Measurements from ENCODE around the gene INTS14.

Gene INTS14

DNA sequence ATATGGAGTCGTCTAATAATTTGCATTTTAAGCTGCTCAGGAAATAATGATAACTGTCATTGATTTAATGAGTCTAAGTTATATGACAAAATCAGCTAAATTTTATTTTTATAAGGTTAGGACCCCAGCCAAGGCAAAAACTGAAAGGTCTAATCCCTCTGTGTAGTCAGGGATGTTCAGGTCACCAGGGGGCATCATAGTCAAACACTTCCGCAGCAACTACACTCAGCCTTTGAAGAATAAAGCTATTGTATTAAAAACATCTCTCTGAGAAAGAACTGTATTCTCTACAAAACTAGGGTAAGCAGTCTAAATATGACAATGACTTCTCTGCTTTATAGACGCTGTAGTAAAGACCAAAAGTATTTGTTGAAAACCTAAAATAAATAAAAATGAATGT lies 15.0 kb downstream of the INTS14 start:
- TF ChIP-seq, protein P1, sequence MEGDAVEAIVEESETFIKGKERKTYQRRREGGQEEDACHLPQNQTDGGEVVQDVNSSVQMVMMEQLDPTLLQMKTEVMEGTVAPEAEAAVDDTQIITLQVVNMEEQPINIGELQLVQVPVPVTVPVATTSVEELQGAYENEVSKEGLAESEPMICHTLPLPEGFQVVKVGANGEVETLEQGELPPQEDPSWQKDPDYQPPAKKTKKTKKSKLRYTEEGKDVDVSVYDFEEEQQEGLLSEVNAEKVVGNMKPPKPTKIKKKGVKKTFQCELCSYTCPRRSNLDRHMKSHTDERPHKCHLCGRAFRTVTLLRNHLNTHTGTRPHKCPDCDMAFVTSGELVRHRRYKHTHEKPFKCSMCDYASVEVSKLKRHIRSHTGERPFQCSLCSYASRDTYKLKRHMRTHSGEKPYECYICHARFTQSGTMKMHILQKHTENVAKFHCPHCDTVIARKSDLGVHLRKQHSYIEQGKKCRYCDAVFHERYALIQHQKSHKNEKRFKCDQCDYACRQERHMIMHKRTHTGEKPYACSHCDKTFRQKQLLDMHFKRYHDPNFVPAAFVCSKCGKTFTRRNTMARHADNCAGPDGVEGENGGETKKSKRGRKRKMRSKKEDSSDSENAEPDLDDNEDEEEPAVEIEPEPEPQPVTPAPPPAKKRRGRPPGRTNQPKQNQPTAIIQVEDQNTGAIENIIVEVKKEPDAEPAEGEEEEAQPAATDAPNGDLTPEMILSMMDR (IDR thresholded peaks at IDR 0.05; ENCODE audit: insufficient read depth, low read length, poor library complexity, severe bottlenecking): peak; percentile 38
- TF ChIP-seq EZH2phosphoT487 (conservative IDR thresholded peaks at IDR 0.05; ENCODE audit: low read length): no peak
- H3K4me3 ChIP-seq (ENCODE audit: insufficient read depth, low read length, poor library complexity, severe bottlenecking): no peak overlapping the region

DNA sequence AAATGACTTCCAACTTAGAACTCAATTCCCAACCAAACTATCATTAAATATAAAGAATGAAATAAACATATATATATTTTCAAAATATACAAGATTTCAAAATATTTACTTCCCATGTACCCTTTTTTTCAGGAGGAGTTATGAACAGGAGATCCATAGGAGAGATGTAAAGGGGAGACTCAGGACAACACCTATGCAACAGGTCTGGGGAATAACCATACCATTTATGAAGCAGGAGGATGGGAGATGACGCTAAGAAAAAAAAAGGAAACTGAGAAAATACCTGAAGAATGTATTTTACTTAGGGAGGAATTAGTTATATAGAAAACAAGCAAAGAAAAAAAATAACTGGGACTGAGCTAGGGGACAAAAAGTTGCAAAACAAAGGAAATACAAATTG lies 23.8 kb downstream of the INTS14 start:
- no peak overlapping the region for H3K4me2 ChIP-seq (ENCODE audit: low read depth, low read length, poor library complexity, severe bottlenecking)
- H3K9ac ChIP-seq (ENCODE audit: low read length): no peak overlapping the region
- H3K27ac ChIP-seq (ENCODE audit: low read depth, low read length): no peak overlapping the region
- H3K9me3 ChIP-seq (ENCODE audit: insufficient read depth, low read length): no peaks in the 10 kb centered on the region
- H4K20me1 ChIP-seq (ENCODE audit: low read depth, low read length): no peaks in the 10 kb centered on the region
- no peak for TF ChIP-seq EZH2phosphoT487 (conservative IDR thresholded peaks at IDR 0.05; ENCODE audit: low read length)
- TF ChIP-seq, protein P1 (IDR thresholded peaks at IDR 0.05; ENCODE audit: insufficient read depth, low read length, poor library complexity, severe bottlenecking): no peak
- H3K79me2 ChIP-seq (ENCODE audit: insufficient read depth, low read length): no peaks in the 10 kb centered on the region
- no peaks in the 10 kb centered on the region for H3K9me2 ChIP-seq (replicated peaks; ENCODE audit: insufficient read depth, low read length)
- H3K4me3 ChIP-seq (ENCODE audit: insufficient read depth, low read length, poor library complexity, severe bottlenecking): no peak overlapping the region
- H3K27me3 ChIP-seq (ENCODE audit: low read length): no peaks in the 10 kb centered on the region
- peaks cover 48% of the 10 kb centered on the region; the same call in 1 of the 2 replicates for H3K36me3 ChIP-seq (ENCODE audit: low read length)
- no peak overlapping the region for H2AFZ ChIP-seq (ENCODE audit: low read depth, low read length, severe bottlenecking)
- H3F3A ChIP-seq (ENCODE audit: insufficient read depth): no peaks in the 10 kb centered on the region; the same call in 1 of the 2 replicates

More for the DNA sequence above, 15.0 kb downstream of the INTS14 start:
- Histone ChIP-seq H3K27me3 (ENCODE audit: low read length) (no peaks in the 10 kb centered on the region), H2AFZ (ENCODE audit: low read depth, low read length, severe bottlenecking) (no peak overlapping the region), H3K79me2 (ENCODE audit: insufficient read depth, low read length) (peaks cover 5% of the 10 kb centered on the region; the same call in 1 of the 2 replicates), H3K27ac (ENCODE audit: low read depth, low read length) (no peak overlapping the region), H3K36me3 (ENCODE audit: low read length) (peaks cover 51% of the 10 kb centered on the region), H4K20me1 (ENCODE audit: low read depth, low read length) (no peaks in the 10 kb centered on the region), H3K9me2 (replicated peaks; ENCODE audit: insufficient read depth, low read length) (no peaks in the 10 kb centered on the region), H3K4me2 (ENCODE audit: low read depth, low read length, poor library complexity, severe bottlenecking) (no peak overlapping the region), H3K9me3 (ENCODE audit: insufficient read depth, low read length) (no peaks in the 10 kb centered on the region), H3K9ac (ENCODE audit: low read length) (no peak overlapping the region), H3F3A (ENCODE audit: insufficient read depth) (0 out of 2 replicates have a peak, but pooled peaks cover 9% of the 10 kb centered on the region)

DNA sequence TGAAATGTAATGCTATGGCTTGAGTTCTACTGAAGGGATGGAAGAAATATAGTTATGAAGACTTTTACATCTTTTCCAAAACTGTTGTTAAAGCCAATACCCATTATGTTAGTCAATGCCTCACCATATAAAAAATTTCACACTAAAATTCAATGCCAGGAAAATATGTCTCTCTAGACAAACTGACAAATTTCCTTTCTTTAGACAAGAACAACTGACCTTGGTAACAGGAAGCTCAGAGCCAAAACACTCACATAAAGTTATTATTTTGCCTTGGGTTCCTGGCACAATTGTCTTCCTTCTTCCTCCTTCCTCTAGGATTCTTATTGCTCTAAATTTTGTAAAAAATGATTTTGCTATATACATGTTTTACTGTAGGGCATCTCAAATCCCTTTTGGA lies 26.7 kb downstream of the INTS14 start:
- Histone ChIP-seq H4K20me1 (ENCODE audit: low read depth, low read length) (no peaks in the 10 kb centered on the region), H3K4me3 (ENCODE audit: insufficient read depth, low read length, poor library complexity, severe bottlenecking) (no peak overlapping the region), H3K4me2 (ENCODE audit: low read depth, low read length, poor library complexity, severe bottlenecking) (no peak overlapping the region), H3K79me2 (ENCODE audit: insufficient read depth, low read length) (no peaks in the 10 kb centered on the region), H2AFZ (ENCODE audit: low read depth, low read length, severe bottlenecking) (no peak overlapping the region), H3K36me3 (ENCODE audit: low read length) (peaks cover 31% of the 10 kb centered on the region; the same call in 1 of the 2 replicates), H3K9me2 (replicated peaks; ENCODE audit: insufficient read depth, low read length) (no peaks in the 10 kb centered on the region), H3K9me3 (ENCODE audit: insufficient read depth, low read length) (no peaks in the 10 kb centered on the region), H3F3A (ENCODE audit: insufficient read depth) (no peaks in the 10 kb centered on the region; the same call in 1 of the 2 replicates), H3K27ac (ENCODE audit: low read depth, low read length) (no peak overlapping the region), H3K9ac (ENCODE audit: low read length) (no peak overlapping the region), H3K27me3 (ENCODE audit: low read length) (no peaks in the 10 kb centered on the region)
- TF ChIP-seq, protein P1 (IDR thresholded peaks at IDR 0.05; ENCODE audit: insufficient read depth, low read length, poor library complexity, severe bottlenecking): no peak
- TF ChIP-seq EZH2phosphoT487 (conservative IDR thresholded peaks at IDR 0.05; ENCODE audit: low read length): no peak
